HG03342 (cell line): ENCODE data around the gene IRF2.

Experiments used
- ATAC-seq: cut with Tn5 transposase; IDR thresholded peaks from one replicate; pipeline ENCODE4 v1.9.1; 2021; ENCODE audit warnings: mild to moderate bottlenecking, moderate library complexity; ENCODE audit not compliant: unreplicated experiment

Gene IRF2

GRCh38 chr4:184410748-184411147, 63.6 kb downstream of the IRF2 start:
- ATAC-seq = no peak

GRCh38 chr4:184409911-184410692, 64.2 kb downstream of the IRF2 start:
- peak; percentile 54 for ATAC-seq

DNA sequence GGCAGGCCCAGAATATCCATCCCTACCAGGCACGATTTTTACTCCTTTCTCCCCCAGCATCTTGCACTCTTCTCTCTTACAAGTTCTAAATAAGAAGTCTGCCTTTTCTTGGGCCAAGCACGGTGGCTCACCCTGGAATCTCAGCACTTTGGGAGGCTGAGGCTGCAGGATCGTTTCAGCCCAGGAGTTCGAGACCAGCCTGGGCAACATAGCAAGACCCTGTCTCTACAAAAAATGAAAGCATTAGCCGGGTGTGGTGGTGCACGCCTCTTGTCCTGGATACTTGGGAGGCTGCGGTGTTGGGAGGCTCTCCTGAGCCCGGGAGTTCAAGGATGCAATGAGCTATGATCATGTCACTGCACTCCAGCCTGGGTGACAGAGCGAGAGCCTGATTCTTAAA, 64.8 kb downstream of the IRF2 start:
- no peak for ATAC-seq

DNA sequence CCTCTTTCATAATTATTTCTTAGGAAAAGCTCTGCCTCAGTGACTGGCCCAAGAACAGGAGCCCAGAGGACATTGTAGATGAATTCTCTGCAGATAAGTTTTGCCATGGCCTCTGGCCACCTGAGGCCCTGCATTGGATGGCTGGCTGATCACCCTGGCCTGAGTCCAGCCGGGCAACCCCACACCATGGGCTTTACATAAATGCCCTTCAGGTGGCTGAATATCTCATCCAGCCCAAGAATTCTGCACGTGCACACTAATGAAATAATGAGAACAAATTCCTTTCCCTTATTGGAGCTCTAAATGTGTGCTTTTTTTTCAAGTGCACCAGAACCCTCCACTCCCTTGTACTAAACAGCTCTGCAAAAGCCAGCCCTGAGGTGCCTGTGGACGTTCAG, 65.7 kb downstream of the IRF2 start:
- ATAC-seq = no peak

DNA sequence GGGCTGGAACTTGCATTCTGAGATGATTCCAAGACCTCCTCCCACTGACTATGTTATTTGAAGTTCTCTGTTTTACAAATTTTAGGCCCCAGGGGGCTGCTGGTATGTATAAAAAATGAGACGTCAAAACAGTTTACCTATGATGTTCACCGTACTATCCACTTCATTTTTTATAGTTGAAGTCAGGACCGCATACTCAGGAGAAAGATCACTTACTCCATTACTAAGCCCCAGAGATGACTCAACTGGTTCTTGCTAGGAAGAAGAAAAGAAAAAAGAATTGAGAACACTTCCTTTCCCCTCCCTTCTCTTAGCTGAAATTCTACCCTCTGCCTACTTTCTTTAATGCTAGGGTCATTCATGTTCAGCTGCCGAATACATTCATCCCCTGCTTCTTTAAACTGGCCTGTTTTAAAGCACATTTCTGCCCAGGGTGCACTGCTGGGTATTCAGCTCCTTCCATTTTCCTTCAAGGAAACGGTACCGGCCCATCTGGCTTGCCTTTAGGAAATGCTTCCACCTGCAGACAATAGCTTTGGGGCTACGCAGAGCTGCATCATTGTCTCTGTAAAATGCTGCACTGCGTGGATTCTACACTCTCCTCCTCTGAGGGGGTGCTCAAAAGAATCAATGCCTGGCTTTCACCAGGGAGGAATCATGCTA, 66.2 kb downstream of the IRF2 start:
- ATAC-seq = no peak

GRCh38 chr4:184406958-184407391, 67.4 kb downstream of the IRF2 start:
- ATAC-seq = no peak

GRCh38 chr4:184404047-184404446, 70.3 kb downstream of the IRF2 start:
- ATAC-seq = no peak

DNA sequence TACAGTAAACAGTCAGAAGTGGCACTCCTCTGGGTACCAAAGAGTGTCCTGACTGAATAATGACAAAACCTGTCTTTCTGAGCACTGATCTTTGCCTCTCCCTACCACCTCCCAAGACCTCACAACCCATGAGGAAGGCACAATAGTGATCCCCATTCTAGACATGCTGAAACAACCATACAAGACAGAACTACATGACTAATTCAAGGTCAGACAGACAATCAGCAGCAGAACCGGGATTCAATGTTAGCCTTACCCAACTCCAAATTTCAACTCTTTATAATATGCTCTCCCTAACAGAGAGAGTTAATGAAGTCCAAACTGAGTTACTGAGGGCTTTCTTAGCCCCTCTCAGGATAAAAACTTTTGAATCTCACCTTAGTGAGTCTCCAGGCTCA, 71.0 kb downstream of the IRF2 start:
- ATAC-seq = no peak

DNA sequence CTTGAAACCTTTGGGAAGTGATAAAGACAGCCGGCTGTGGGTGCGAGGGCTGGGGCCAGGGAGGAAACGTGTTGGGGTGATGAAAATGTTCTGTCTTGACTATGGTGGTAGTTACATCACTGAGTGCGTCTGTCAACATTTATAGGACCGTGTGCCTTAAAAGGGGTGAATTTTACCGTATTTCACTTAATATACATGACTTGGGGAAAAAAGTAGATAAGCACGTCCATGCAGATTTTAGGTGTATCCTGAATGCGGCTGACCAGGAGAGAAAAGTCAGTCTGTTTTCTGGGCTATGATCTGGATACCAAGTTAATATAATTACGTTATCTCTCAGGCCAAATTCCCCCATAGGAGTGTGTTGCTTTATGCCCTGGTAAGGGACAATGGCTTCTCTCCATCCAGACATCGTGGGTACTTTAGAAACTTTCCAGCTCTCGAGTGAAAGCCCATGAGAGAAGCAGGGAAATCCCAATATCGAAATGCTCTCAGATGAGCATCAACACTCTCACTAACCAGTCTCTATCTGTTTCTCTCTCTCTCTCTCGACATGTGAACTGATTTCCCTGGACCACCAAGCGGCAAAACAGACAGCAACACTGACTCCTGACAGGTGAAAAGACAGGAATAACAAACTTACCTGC, 71.5 kb downstream of the IRF2 start:
- no peak for ATAC-seq

GRCh38 chr4:184402239-184402638, 72.1 kb downstream of the IRF2 start:
- ATAC-seq = no peak

GRCh38 chr4:184401397-184402171, 72.8 kb downstream of the IRF2 start:
- no peak for ATAC-seq

DNA sequence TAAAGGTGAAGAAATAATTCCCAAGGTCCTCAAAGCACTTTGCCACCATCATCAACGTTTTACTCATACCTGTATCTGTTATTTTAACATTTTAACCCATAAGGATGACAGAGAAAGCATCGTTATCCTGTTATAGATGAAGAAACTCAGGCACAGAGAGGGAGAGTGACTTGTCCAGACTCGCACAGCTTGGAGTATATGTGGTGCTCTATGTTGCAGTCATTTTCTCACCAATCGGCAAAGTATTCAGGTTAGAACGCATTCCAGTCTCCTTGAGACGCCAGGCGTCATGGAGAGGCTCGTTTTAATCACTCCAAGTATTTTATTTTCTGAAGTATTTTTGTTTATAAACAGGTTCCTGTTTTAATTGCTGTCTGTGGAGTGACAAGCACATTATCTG, 73.5 kb downstream of the IRF2 start:
- ATAC-seq = no peak

DNA sequence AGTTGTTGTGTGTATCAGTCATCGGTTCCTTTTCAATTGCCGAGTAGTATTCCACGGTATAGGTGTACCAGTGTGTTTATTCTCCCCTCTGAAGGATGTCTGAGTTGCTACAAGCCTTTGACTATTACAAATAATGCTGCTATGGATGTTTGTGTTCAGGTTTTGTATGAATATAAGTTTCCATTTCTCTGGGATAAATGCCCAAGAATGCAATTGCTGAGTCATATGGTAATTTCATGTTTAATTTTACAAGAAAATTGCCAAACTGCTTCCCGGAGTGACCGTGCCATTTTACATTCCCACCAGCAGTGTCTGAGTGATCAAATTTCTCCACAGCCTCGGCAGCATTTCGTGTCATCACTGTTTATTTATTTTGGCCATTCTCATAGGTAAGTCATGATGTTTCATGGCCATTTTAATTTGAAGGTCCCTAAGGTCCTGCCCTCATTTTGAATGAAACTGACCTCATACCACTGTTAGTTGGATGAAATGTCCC, 73.9 kb downstream of the IRF2 start:
- no peak for ATAC-seq

DNA sequence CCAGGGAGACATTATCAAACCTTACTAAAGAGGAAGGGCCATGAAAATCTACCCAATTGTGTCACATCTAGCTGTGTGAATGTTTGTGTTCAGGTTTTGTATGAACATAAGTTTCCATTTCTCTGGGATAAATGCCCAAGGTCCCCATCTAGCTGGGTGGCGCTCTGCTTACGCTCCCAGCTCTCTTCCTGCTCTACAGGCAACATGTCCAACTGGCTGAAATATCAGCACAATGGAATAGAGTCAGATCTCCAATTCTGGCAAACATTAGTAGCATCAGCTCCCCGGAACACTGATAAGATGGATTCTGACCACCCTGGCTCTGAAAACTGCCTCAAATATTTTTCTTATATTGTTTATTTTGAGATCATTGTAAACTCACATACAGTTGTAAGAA, 74.8 kb downstream of the IRF2 start:
- ATAC-seq = no peak

DNA sequence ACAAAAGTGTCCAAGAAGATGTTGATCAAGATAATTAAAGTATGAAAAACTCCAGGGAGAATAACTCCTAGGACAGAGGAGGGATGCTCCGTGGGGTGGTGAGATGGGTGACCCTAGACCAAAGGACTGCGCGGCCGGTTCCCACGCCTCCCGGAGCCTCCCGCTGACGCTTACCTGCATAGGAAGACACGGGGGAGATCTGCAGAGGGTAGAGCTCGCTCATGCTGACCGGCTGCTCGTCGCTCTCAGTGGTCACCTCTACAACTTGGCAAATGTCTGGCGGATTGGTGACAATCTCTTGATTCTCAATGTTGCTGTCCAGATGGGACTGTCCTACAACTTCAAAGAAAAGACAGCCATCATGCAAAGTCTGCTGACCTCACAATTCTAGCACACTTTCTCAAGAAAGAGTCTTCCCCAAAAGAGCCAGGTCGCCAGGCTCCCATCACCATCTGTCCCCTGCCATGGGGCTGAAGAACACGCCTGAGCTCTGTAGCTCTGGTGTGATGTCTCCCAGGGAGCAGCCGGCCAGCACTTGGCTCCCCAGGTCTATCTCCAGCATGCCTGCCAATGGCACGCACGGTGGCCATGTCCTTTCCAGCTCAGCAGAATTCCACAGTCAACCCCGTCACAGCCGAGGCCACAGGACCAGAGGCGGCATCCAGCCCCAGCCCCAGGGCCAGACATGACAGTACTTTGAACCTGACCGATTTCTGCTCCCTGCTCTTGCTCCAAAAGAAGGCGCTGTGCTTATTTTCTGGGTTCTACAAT, 75.4 kb downstream of the IRF2 start:
- ATAC-seq = no peak

DNA sequence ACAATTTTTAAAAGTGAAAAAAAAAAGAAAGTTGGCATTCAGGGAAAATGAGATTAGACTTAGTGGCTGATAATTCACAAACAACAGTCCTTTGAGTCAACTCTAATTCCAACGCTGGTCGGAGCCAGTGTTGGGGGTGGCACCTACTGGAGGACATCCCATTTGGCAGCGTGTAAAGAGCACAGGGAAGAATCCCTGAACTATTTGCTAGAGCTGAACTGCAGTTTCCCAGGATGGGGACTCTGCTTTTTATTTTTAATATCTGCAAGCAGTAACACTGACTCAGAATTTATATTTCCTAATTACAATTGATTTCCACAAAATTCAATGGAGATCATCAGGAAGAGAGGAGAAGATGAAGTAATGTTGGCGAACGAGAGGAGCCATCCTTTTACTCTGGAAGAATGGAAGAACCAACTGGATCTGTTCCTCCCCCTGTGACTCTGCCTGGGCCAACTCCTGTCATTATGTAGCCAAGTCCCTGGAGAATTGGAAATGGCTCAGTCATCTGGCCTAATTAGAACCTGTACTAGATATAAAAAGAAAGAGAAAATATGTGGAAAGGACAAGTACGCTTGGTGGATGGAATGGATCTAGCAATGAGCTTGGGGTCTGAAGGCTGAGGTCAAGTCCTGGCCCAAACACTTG, 76.7 kb downstream of the IRF2 start:
- ATAC-seq = no peak

- no peak for ATAC-seq
Observed at GRCh38 chr4:184396570-184397515, 77.5 kb downstream of the IRF2 start.

- peak; percentile 85 for ATAC-seq
Observed at GRCh38 chr4:184395971-184396391, 78.4 kb downstream of the IRF2 start.

DNA sequence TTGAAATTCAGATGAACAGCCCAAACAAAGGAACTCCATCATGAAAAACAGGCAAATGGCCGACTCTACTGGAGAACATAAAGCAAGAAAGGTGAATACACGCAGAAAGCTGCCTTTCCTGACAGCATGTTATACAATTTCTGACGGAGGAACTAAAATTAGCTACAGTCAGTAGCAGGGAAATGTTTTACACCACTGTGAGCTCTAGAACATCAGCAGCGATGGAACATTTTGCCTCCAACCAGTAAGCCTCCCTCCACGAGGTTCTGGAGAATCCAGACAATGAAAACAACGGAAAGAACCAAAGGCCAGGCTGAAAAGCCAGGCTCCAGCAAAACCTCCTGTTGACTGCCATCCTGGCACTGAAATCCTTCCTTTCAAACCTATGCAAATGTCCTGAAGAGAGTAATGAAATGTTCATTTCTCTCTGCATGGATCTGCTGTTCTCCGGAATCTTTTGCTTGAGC, 78.9 kb downstream of the IRF2 start:
- peak; percentile 23 for ATAC-seq
